Sciatic nerve (tissue), 2 donors: ENCODE results near the gene NOP58. TPM values are rescaled to one million over a fixed set of nuclear protein-coding genes. Genes with fewer than 3 reads are reported as not detected.
"Not testable (repeated sequence)": the region's sequence is repeated elsewhere in the genome, so short reads cannot be mapped to it uniquely, and the experiment has no call there.

ENCODE experiments used
- ATAC-seq: fragments of 200-7000 bp; cut with Tn5 transposase; one replicate; pipeline ENCODE4 v1.9.1; 2020; ENCODE audit warnings: mild to moderate bottlenecking, moderate library complexity
- DNase-seq: peaks from one replicate; pipeline ENCODE4 v3.0.0-alpha.2; 2020; ENCODE audit warnings: low spot score
- intact Hi-C: fragments of 100-400 bp; cut with DNase I; formaldehyde crosslinking; loops from one replicate; pipeline ENCODE4 v1.14.2; 2022
- total RNA-seq: library from RNA; stranded (reverse); fragmentation: NEBNext Ultra II Directional; extraction: Animal tissue kit (Norgen Biotek cat#: 25700); gene quantifications from one replicate; pipeline ENCODE4 v1.2.1, GENCODE V29; 2021
- donor health status: DM: no; HTN: no; CAD: no.
- donor health status: DM: no; HTN: no; CAD: no.

Gene NOP58
- total RNA-seq, 1 donor from 2014 or later: 66.0 TPM

GRCh38 chr2:202290970-202291369 is 25.4 kb downstream of the NOP58 start:
- DNase-seq: no peak
- ATAC-seq: no peak
- intact Hi-C loops: no loop called here

DNA sequence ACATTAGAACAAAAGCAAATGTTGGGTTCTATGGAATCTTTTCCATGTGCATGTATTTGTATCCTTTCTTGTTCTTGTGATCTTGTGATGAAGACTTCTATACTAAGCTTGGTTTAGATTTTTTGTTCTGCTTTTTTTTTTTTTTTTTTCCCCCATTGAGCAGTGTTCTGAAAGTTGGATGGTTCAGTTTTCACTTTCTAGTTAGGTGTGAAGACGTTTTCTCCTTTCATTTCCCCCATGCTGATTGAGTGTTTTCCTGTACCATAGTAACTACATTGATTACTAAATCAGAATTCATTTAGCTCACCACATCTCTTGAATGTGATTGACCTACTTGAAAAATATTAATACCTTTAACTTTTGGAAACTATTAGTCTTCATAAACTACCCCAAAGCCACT is 34.1 kb downstream of the NOP58 start:
- intact Hi-C loops: no loop called here
- ATAC-seq: no peak
- no peak for DNase-seq

GRCh38 chr2:202306034-202306433 is 40.5 kb downstream of the NOP58 start:
- no peak for ATAC-seq
- no peak for DNase-seq
- intact Hi-C loops: no loop called here

DNA sequence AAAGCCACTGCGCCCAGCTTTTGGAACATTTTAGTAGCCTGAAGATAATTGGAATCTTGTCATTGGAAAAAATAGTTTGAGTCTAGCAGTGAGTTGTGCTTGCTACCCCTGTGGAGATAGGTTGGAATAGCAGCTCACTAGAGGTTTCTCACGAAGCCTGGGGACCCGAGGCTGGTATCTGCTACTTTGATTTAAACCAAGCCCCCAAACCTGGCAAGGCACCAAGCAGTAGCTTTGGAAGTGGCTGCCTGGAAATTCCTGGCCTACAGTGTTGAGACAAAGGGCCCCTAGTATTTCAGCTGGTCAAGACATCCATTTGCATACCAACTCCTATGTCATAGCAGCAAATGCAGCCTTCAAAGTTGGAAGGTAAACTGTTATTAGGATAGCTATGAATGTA is 42.1 kb downstream of the NOP58 start:
- no peak for DNase-seq
- intact Hi-C loops: no loop called here

DNA sequence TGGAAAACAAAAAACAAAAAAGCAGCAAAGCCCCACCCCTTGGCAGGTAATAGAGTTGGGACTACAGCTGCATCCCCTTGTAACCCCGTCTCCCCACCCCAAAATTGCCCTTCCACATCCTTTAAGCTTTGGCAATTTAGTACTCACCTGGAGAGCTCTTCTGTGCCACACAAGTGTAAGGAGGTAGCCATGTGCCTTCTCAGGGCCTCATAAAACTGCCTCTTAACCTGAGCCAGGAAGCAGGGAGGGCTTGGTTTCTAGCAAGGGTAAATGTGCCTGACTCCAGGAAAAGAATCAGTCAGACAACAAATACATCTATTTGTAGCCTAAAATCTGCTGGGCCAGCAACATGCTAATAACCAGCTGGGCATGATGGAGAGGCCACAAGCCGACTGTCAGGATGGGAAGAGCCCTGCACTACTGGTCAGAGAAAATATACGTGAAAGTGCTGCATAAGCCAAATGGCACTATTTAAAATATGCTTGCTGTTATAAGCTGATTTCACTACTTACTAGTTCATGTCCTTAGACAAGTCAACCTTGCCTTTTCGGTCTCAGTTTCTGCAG is 46.3 kb downstream of the NOP58 start:
- no peak for ATAC-seq
- intact Hi-C loops: no loop called here
- DNase-seq: no peak

More for the DNA sequence above, 42.1 kb downstream of the NOP58 start:
- ATAC-seq: no peak

DNA sequence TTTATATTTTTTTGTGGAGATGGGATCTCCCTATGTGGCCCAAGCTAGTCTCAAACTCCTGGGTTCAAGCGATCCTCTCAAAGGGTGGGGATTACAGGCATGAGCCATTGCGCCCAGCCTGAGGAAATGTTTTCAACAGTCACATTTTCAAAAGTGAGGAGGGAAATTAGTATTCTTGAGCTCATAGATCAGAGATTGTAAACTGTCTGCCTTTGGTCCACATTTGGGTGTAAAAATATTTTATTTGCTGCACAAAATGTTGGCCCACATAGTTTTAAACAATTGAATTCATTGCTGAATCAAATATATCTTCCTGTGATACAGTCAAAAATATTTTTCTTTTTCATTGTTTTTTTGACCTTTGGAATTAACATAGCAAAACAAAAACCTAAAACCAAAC is 48.6 kb downstream of the NOP58 start:
- intact Hi-C loops: loop anchor here (2.0 kb wide), 1 partner anchor 51 kb away; no protein-coding TSS in a partner anchor
- DNase-seq: no peak
- no peak for ATAC-seq

- peak; percentile 95 for ATAC-seq
- intact Hi-C loops: no loop called here
- peak; percentile 85 for DNase-seq
Measured at GRCh38 chr2:202317080-202317857, 51.7 kb downstream of the NOP58 start.

DNA sequence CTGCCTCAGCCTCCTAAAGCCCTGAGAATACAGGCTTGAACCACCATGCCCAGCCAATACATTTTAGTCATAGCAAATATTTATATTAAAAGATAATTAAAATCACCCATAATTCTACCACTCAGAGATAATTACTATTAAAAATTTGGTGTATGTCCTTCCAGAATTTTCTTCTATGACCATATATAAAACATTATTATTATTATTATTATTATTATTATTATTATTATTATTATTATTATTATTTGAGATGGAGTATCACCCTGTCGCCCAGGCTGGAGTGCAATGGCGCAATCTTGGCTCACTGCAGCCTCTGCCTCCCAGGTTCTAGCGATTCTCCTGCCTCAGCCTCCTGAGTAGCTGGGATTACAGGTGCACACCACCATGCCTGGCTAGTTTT is 54.8 kb downstream of the NOP58 start:
- ATAC-seq, intact Hi-C loops, DNase-seq: not testable (repeated sequence)

DNA sequence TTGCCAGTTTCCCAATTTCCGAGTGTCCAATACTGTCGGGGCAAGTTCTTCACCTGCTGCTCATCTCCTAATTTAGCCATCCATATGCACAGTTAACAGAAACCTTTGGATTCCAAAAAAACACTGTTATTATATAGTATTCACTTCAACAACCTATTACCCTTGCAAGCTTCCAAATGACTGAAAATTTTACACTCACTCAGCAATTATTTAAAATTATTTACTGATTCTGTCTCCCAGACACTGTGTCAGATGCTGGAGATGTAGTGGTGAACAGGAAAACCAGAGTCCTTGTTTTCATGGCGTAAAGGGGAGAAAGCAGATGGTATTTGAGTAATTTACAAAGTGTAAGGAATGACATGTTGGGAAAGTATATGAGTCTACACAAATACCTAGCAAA is 56.9 kb downstream of the NOP58 start:
- ATAC-seq: no peak
- intact Hi-C loops: no loop called here
- DNase-seq: no peak

- ATAC-seq: no peak
- intact Hi-C loops: no loop called here
- DNase-seq: no peak
Measured at GRCh38 chr2:202327858-202328257, 62.3 kb downstream of the NOP58 start.

DNA sequence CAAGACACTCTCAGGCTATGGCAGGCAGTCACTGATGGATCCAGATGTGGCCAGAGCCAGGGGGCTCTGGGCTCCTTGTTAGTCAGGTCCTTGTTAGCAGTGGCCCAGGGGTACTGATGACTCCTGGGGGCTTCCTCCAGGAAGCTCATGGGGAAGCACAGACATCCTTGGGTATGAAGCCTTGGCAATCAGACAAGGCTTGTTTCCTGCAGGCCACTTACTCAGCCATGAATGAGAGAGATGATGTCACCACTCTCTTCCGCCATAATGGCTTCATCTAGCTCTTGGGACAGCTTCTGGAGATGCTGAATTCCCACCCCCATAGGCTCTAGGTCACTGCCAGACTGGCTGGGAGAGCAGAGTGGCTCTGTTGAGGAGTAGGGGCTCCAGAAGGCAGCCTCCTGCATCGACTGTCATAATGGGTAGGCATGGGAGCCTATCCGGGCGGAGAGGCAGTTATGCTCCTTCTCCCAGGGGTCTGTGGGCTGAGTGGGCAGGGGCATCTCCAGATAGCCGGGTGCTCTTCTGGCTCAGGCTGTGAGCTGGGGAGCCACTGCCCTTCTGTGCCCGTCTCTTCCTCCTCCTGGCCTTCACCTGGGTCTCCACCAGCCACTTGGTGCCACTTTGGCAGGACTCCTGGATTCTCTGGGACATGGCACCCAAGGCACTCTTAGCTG is 70.4 kb downstream of the NOP58 start:
- ATAC-seq (no peak), DNase-seq (no peak)
- intact Hi-C loops: no loop called here

GRCh38 chr2:202337151-202337550 is 71.6 kb downstream of the NOP58 start:
- DNase-seq: no peak
- intact Hi-C loops: no loop called here
- ATAC-seq: no peak

DNA sequence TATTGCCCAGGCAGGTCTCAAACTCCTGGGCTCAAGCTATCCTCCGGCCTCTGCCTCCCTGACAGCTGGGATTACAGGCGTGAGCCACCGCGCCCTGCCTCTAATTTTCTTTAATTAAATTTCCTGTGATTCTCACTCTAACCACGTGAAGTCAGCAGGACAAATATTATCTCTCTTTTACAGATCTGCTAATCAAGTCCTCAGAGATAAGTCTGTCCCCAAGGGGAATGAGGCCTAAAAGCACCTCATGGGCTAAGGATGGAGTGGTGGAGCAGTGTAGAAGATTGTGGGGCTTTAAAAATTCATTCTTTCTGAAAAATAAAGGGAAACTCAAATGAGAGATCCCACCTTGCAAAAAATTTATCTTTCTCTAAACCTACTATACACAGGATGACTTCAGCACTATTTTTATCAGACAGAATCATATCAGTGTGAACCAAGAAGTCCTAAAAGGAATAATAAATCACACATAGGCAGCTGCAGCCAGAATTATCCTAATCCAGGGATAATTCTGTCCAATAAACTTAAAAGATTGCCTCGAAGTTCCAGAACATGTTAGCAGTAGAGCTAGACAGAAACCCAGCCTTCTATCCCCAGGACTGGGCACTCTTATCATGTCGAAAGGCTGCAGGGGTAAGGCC is 72.3 kb downstream of the NOP58 start:
- intact Hi-C loops: no loop called here
- DNase-seq (no peak), ATAC-seq (no peak)

GRCh38 chr2:202339071-202339870 is 73.7 kb downstream of the NOP58 start:
- intact Hi-C loops: no loop called here
- DNase-seq (no peak), ATAC-seq (no peak)

GRCh38 chr2:202344178-202344577 is 78.6 kb downstream of the NOP58 start:
- intact Hi-C loops: no loop called here
- ATAC-seq (no peak), DNase-seq (no peak)

- ATAC-seq (no peak), DNase-seq (no peak)
- intact Hi-C loops: no loop called here
Measured at GRCh38 chr2:202346180-202346579, 80.6 kb downstream of the NOP58 start.
